HepG2 (cell line): ENCODE data around the gene LDLRAD4. TPM values are rescaled to one million over a fixed set of nuclear protein-coding genes. Genes with fewer than 3 reads are reported as not detected.

Experiments
- ATAC-seq: fragments of 200-7000 bp; cut with Tn5 transposase; 3 replicates; pipeline ENCODE4 v1.9.1; 2020; ENCODE audit warnings: mild to moderate bottlenecking, moderate library complexity
- BruUV-seq: library from RNA; stranded (reverse); fragments of 400-500 nt; replicated peaks from 2 replicates; lab custom pipeline; 2021; lab: Mats Ljungman, UMichigan
- CTCF ChIA-PET: fragments of 300-600 bp; formaldehyde crosslinking; extraction: SDS; loops from one replicate; lab custom pipeline; 2021; ENCODE audit warnings: low total read pairs, inconsistent platforms, low intra/inter-chr PET ratio; lab: Yijun Ruan, JAX
- POLR2A ChIA-PET: fragments of 350-600 bp; sonication (Branson Sonifier 250); formaldehyde crosslinking; loops from one replicate; lab custom pipeline; 2020; ENCODE audit warnings: antibody characterized with exemption, inconsistent platforms; lab: Yijun Ruan, JAX
- DNase-seq: peaks from one replicate; pipeline ENCODE4 v3.0.0-alpha.2; 2015; ENCODE audit warnings: low spot score
- FAIRE-seq: peaks from 3 replicates; lab custom pipeline; 2011; peaks lifted over from hg19 to GRCh38; lab: Jason Lieb, UNC
- H2AFZ ChIP-seq: one replicate; pipeline ENCODE4 v1.6.1; 2011; ENCODE audit warnings: low read length, inconsistent platforms
- H3K27ac ChIP-seq: fragments of 300-600 bp; 3 replicates; pipeline ENCODE4 v1.8.0; 2011; ENCODE audit warnings: mixed run types, mild to moderate bottlenecking, mixed read lengths, low read length, inconsistent platforms; ENCODE audit not compliant: insufficient read depth; ENCODE audit errors: extremely low read length
- H3K27me3 ChIP-seq, 2 experiments: fragments of 200-600 bp in 1 of 2; 2 replicates in 1 of 2; 3 replicates in 1 of 2; pipeline versions ENCODE4 v1.6.0 to v1.8.0; 2011; ENCODE audit warnings: low read length in 2 of 2, mild to moderate bottlenecking in 2 of 2, moderate library complexity in 2 of 2, inconsistent platforms in 1 of 2; ENCODE audit not compliant: insufficient read depth in 2 of 2, control insufficient read depth in 1 of 2
- H3K36me3 ChIP-seq, 2 experiments: fragments of 200-600 bp in 1 of 2; replicated peaks in 1 of 2; 2 replicates in 1 of 2; 3 replicates in 1 of 2; pipeline versions ENCODE4 v1.5.1 to v1.8.0; 2011; ENCODE audit warnings: low read length in 2 of 2, inconsistent platforms in 1 of 2; ENCODE audit not compliant: insufficient read depth in 2 of 2, control insufficient read depth in 1 of 2
- H3K4me1 ChIP-seq: 2 replicates; pipeline ENCODE4 v1.5.1; 2012; ENCODE audit warnings: low read length, inconsistent platforms; ENCODE audit not compliant: insufficient read depth
- H3K4me2 ChIP-seq: 2 replicates; pipeline ENCODE4 v1.6.0; 2011; ENCODE audit warnings: low read depth, low read length, inconsistent platforms
- H3K4me3 ChIP-seq, 3 experiments: fragments of 200-600 bp in 1 of 3; sonication (generic), shearing (Covaris generic) in 1 of 3; replicated peaks in 1 of 3; 2 replicates each; pipeline ENCODE4 v1.5.1; 2011 to 2016; ENCODE audit warnings: low read length in 3 of 3, inconsistent platforms in 2 of 3, low read depth in 2 of 3, mild to moderate bottlenecking in 2 of 3, control low read depth in 1 of 3, mixed read lengths in 1 of 3; ENCODE audit not compliant: insufficient read depth in 1 of 3
- H3K79me2 ChIP-seq: one replicate; pipeline ENCODE4 v1.6.1; 2011; ENCODE audit warnings: low read length, inconsistent platforms; ENCODE audit not compliant: insufficient read depth
- H3K9ac ChIP-seq: 2 replicates; pipeline ENCODE4 v1.6.0; 2011; ENCODE audit warnings: mild to moderate bottlenecking, low read depth, low read length, inconsistent platforms; ENCODE audit not compliant: insufficient read depth
- H3K9me3 ChIP-seq: 2 replicates; pipeline ENCODE4 v1.5.1; 2012; ENCODE audit warnings: mild to moderate bottlenecking, low read length
- H4K20me1 ChIP-seq: 2 replicates; pipeline ENCODE4 v1.6.0; 2011; ENCODE audit warnings: inconsistent platforms, mild to moderate bottlenecking, low read length, moderate library complexity; ENCODE audit not compliant: insufficient read depth
- CREB1 ChIP-seq, 2 experiments: fragments of 450-650 bp in 1 of 2; IDR thresholded peaks; 2 replicates each; pipeline ENCODE4 v1.6.1; 2016 to 2017; ENCODE audit warnings: control low read depth in 1 of 2, mild to moderate bottlenecking in 1 of 2, missing compliant biosample characterization in 1 of 2, missing genetic modification characterization in 1 of 2
- DMTF1 ChIP-seq: sonication (generic); formaldehyde crosslinking; IDR thresholded peaks from 2 replicates; pipeline ENCODE4 v1.4.0; 2020; ENCODE audit warnings: mild to moderate bottlenecking, missing genetic modification reagents
- FOSL2 ChIP-seq: sonication (generic); formaldehyde crosslinking; IDR thresholded peaks from 2 replicates; pipeline ENCODE4 v1.4.0; 2020; ENCODE audit warnings: missing genetic modification reagents
- HCFC1 ChIP-seq: fragments of 150-350 bp; IDR thresholded peaks from 2 replicates; pipeline ENCODE4 v1.6.1; 2014; ENCODE audit warnings: low read depth, low read length
- NFATC3 ChIP-seq: sonication (generic); formaldehyde crosslinking; IDR thresholded peaks from 2 replicates; pipeline ENCODE4 v1.5.1; 2020; ENCODE audit warnings: mild to moderate bottlenecking, missing genetic modification reagents
- PHF5A ChIP-seq: IDR thresholded peaks from one replicate; pipeline ENCODE4 v1.6.1; 2018; ENCODE audit warnings: low read depth, missing genetic modification reagents; ENCODE audit not compliant: unreplicated experiment
- PRDM4 ChIP-seq: sonication (generic); formaldehyde crosslinking; IDR thresholded peaks from 2 replicates; pipeline ENCODE4 v1.9.0; 2021; ENCODE audit warnings: missing genetic modification reagents, borderline replicate concordance
- RAD21 ChIP-seq: fragments of 450-650 bp; formaldehyde crosslinking; IDR thresholded peaks from 2 replicates; pipeline ENCODE4 v1.5.0; 2020; ENCODE audit warnings: mild to moderate bottlenecking
- RERE ChIP-seq: IDR thresholded peaks from 2 replicates; pipeline ENCODE4 v1.6.1; 2016; ENCODE audit warnings: low read depth, missing genetic modification reagents, missing compliant biosample characterization
- SKI ChIP-seq: fragments of 450-650 bp; IDR thresholded peaks from one replicate; pipeline ENCODE4 v1.6.1; 2018; ENCODE audit warnings: mild to moderate bottlenecking; ENCODE audit not compliant: partially characterized antibody
- ZBTB2 ChIP-seq: sonication (generic); formaldehyde crosslinking; IDR thresholded peaks from 2 replicates; pipeline ENCODE4 v1.8.0; 2022; ENCODE audit warnings: low read depth, missing genetic modification reagents
- WGBS: methylation state at CpG from one replicate; pipeline ENCODE4 v1.1.6; 2017; ENCODE audit warnings: low lambda C conversion rate; 5-methylcytosine and 5-hydroxymethylcytosine counted together
- in situ Hi-C: cut with HindIII; loops from 2 replicates; pipeline ENCODE4 v1.10.0; 2017; ENCODE audit warnings: low pct_unique_long_range_greater_than_20kb; ENCODE audit not compliant: extremely low pct_ligation_motif_present
- intact Hi-C: fragments of 100-400 bp; cut with micrococcal nuclease; formaldehyde crosslinking; loops from one replicate; pipeline ENCODE4 v1.10.0; 2022; ENCODE audit not compliant: unreplicated experiment
- polyA plus RNA-seq, 8 experiments: library from polyadenylated mRNA; depleted of rRNA in 3 of 8; stranded (reverse) in 7 of 8; unstranded in 1 of 8; fragments of >200 nt; fragmentation: Illumina TruSeq in 4 of 8; extraction: Trizol in 4 of 8; gene quantifications; 2 replicates each; pipeline versions ENCODE4 v1.2.1 to v1.2.3, GENCODE V29; 2011 to 2016; ENCODE audit warnings: low read depth in 4 of 8, missing spikeins in 1 of 8, mixed read lengths in 1 of 8; ENCODE audit not compliant: insufficient read depth in 1 of 8
- total RNA-seq, 5 experiments: library from RNA; depleted of rRNA; stranded (reverse); fragments of >200 nt; fragmentation: Illumina TruSeq; extraction: Trizol; gene quantifications; 2 replicates each; pipeline ENCODE4 v1.2.3, GENCODE V29; 2016; ENCODE audit warnings: low read depth in 1 of 5

LDLRAD4 gene
- total and polyA plus RNA-seq, 2 of the 13 experiments (the other 11 are each of a cell fraction or from before 2014, with no cell fraction given), result 13.6 to 20.9 TPM

- in situ Hi-C loops, result no loop called here
- H4K20me1 ChIP-seq, result no peaks in the 10 kb centered on the region
- no peaks in the 10 kb centered on the region for H3K79me2 ChIP-seq
- no peak overlapping the region for H3K4me3 ChIP-seq
- no peak overlapping the region for H3K4me2 ChIP-seq
- ChIA-PET CTCF (no interaction called here), POLR2A (no interaction called here)
- H3K4me1 ChIP-seq, result peaks cover 9% of the 10 kb centered on the region; the same call in 1 of the 2 replicates
- no peaks in the 10 kb centered on the region for H3K9me3 ChIP-seq
- no peak overlapping the region for H3K9ac ChIP-seq
- DNase-seq, result no peak
- 94% methylated on average over 15 of the region's 19 CpGs for WGBS
- ATAC-seq, result no peak
- H3K27ac ChIP-seq, result no peak overlapping the region
- FAIRE-seq, result no peak
- intact Hi-C loops, result no loop called here
- H3K36me3 ChIP-seq, result no peaks in the 10 kb centered on the region
- no peaks in the 10 kb centered on the region for H3K27me3 ChIP-seq
- no peak overlapping the region for H2AFZ ChIP-seq
- no TSS peak for BruUV-seq
- TF ChIP-seq PHF5A (CRISPR knock-in tag) (no peak), RERE (CRISPR knock-in tag) (no peak), FOSL2 (no peak), CREB1 (IDR thresholded peaks at IDR 0.05) (no peak), CREB1 (CRISPR knock-in tag; IDR thresholded peaks at IDR 0.05) (no peak), ZBTB2 (CRISPR knock-in tag) (no peak), NFATC3 (CRISPR knock-in tag) (no peak), PRDM4 (CRISPR knock-in tag) (no peak), SKI (no peak), RAD21 (CRISPR knock-in tag) (no peak), HCFC1 (no peak), DMTF1 (no peak)
These were observed 164.6 kb downstream of the LDLRAD4 start for GRCh38 chr18:13382954-13383827.
